Activated T-helper 1 cell treated with anti-CD3 and anti-CD28 coated beads, Interleukin-2, amount 50 U/mL, for 16 hours (primary cell): ENCODE results near the gene HOXD12.

Experiments
- DNase-seq, 2 donors: peaks; one replicate each; pipeline ENCODE4 v3.0.0-alpha.2; 2020; ENCODE audit warnings: low read depth in 1 of 2, low spot score in 1 of 2

Gene HOXD12

DNA sequence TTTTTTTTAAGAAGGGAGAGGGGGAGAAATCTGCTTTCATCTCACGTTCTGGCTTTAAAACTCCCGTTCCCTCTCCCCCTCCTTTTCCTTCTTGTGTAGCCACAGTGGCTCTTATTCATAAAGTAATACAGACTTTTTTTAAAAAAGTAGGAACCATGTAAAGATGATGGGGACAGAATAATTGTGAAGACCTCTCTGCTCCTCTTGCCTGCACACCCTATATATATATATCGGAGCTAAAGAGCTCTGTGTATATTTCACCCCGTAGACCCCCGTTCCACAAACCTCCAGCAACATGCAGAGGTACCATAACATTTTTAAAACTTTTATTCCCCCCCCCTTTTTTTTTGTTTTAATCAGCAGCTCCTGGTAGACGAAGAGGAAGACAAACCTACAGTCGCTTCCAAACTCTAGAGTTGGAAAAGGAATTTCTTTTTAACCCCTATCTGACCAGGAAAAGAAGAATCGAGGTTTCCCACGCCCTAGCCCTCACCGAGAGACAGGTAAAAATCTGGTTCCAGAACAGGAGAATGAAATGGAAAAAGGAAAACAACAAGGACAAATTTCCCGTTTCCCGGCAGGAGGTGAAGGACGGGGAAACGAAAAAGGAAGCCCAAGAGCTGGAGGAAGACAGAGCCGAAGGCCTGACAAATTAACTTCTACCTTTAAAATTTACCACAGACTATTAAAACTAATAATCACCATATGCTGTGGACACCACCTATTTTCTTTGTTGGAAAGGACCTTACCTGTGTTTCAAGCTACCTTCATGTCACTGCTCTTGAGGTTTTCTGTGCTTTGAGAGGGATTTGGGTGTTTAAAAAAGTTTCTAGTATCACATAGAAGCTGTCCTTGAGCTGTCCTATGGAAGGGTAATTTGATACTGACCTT is 31.6 kb downstream of the HOXD12 start:
- DNase-seq, result no peak

DNA sequence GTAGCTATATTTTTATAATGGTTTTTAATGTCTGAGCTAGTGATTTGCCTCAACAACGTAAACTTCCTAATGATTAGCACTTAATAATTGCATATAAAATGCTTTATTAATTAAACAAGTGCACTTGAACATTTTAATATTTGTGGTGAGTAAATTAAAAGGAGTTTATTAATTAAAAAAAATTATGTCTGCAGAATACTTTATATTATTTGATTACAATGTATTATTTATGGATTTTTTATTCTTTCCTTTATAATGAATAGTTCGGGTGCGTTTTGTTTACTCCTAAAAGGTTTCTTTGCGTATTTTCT is 32.2 kb downstream of the HOXD12 start:
- no peak for DNase-seq

DNA sequence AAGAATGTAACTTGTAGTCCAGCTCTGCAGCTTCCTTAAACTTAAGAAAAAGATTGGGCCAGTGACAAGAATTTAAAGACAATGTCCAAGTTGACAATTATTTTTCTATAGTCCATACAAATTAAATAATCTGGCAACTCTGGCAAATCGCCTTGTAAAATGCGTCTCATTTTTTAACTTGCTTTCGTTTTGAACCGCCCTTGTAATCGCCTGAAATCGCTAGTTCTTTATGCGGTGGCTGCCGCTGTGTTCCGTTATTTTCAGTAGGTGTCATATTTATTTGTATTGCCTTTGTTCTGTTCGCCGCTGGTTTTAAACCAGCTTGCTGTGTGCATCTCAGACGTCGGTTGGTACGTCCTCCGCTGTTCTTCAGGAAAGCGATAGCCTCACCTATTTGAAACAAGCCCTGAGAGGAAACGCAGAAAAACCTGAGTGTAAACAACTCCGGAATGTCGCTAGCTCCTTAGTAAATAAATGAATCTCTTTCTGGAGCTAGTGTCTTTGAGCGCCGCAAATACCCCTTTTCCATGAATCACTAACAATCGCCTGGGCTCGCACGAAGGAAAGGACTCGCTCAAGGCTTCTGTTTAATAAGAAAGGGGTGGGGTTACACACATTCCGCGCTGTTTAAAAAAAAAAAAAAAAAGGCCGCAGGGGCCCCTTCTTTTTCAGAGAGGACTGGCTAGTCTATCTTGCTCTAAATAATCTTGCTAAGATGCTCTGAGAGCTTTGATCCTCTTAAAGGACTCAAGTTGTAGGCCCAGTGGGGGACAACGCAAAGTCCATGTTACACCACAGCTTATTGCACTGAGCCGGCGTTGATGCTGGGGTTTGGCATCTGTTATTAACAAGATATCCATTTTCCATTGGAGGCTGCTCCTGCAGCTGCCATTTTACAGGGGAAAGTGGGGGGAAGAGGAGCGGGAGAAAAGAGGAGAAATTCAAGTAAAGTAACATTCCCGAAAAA is 32.9 kb downstream of the HOXD12 start:
- no peak for DNase-seq

DNA sequence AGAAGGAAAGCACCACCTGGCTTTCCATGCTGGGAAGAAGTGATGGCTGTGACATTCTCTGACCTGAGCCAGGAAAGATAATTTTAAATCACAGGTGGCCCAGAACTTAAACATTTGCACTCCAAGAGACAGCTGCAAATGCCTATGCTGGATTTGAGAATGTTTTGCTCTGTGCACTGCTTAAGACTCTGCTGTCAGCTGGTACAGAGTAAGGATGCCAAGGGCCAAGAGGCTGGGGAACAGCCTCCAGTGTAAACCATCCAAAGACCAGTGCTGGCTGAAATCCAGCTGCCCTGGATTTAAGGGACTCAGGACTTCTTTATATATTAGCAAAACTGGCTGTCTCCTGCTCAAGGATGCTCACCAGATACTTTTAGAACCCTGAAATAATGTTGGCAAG is 33.8 kb downstream of the HOXD12 start:
- DNase-seq, result no peak

DNA sequence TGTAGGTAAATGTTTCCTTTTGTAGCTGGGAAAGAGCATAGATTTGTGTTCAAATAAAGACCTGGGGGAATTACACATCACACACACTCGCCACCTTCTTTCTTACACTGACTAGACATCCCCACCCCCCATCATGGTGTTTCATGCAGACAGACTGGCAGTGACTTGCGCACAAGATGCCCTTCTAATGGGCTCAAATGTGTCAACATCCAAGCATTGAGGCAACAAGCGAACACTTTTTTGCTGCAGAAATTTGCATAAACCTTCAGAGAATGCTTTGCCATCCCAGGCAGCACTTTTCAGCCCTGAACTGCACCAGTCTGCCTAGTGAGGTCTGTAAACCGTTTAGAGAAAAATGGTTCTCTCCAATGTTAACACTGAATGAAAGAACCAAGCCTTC is 34.4 kb downstream of the HOXD12 start:
- no peak for DNase-seq

DNA sequence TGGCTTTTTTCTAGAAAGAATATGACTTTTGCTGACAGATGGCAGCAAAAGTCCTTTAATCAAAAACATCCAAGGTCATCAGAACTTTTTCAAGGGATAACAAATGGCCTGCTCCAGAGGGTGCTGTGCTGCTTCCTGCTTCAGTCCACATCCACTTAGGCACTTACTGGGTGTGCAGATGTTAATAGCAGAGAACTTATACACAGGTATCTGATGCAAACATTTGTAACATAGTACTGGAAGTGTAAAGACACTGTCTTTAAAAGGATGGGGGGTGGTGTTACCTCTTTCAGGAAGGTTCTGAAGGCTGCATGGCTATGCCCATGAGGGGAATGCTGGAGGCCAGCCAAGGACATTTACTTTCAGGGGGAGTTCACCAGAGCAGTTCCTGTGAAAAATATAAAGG is 35.4 kb downstream of the HOXD12 start:
- DNase-seq, result no peak

DNA sequence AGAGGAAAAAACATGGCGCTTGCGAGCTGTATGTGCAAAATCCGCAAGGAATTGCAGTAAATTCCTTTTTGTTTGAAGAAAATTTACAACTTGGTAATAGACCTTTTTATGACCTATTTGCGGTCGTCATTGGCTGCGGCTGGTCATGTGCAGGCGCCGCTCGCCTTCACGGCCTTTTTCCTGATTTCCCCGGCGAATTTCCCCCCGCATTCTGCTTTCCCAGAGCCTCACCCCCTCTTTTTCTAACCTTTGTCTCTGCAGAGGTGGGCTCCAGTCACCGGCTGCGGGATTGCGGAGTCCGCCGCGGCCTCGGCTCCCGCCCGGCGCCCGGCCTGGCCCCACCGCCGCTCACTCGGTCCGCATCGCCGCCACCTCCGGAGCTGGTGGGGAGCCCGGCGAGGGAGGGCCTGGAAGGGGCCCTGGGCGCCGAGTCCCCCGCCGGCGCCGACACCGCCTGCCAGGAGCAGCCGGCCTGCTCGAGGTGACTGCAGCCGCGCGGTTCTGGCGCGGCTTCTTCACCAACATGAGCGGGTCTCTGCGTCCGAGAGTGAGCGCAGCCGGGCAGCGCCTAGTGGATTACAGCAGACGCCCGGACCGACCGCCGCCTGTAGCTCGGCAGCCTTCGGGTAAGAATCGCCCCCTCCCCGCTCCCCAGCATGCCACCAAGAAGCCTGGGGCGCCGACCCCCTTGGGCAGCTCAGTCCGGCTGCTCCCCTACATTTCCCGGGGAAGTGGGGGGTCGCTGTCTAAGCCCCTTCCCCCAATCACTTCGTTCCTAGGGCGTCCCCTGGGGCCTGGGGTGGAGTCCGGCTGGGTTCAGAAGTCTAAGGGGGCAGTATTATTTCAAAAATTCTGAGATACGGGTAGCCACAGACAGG is 37.0 kb downstream of the HOXD12 start:
- no peak for DNase-seq

DNA sequence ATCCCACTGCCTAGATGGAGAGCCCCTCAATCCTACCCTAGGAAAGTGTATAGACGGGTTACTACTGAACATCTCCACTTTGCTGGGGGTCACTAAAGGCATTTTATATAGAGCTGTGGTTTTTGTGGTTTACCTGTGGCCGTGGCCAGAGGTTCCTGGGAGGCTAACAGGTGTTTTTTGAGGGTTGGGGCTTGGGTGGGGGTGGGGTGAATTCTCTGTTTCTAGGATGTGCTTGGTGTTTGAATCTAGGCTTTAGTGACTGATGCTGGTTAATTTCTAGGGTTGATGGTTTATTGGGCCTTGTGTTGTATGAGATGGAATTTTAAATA is 37.6 kb downstream of the HOXD12 start:
- DNase-seq, result no peak

DNA sequence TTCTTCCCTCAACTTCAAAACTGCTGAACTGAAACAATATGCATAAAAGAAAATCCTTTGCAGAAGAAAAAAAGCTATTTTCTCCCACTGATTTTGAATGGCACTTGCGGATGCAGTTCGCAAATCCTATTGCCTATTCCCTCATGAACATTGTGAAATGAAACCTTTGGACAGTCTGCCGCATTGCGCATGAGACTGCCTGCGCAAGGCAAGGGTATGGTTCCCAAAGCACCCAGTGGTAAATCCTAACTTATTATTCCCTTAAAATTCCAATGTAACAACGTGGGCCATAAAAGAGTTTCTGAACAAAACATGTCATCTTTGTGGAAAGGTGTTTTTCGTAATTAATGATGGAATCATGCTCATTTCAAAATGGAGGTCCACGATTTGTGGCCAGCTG is 38.3 kb downstream of the HOXD12 start:
- no peak for DNase-seq

DNA sequence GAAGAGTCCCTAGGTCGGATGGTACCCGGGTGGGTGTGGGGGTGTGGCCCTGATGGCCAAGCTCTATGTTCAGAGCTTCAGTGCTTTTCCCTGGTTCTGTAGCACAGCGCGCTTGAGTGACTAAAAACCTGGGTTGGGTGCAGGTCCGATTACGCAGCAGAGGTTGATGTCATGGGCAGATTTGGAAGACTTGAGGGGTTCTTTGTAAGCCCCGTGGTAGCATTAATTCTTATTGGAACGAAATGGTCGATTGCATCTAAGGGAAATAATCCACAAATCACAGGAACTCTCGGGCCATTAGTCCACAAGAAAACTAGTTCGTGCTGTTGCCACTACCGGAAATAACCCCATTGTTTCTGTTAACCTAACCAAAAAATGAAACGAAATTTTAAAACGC is 38.9 kb downstream of the HOXD12 start:
- DNase-seq, result no peak

DNA sequence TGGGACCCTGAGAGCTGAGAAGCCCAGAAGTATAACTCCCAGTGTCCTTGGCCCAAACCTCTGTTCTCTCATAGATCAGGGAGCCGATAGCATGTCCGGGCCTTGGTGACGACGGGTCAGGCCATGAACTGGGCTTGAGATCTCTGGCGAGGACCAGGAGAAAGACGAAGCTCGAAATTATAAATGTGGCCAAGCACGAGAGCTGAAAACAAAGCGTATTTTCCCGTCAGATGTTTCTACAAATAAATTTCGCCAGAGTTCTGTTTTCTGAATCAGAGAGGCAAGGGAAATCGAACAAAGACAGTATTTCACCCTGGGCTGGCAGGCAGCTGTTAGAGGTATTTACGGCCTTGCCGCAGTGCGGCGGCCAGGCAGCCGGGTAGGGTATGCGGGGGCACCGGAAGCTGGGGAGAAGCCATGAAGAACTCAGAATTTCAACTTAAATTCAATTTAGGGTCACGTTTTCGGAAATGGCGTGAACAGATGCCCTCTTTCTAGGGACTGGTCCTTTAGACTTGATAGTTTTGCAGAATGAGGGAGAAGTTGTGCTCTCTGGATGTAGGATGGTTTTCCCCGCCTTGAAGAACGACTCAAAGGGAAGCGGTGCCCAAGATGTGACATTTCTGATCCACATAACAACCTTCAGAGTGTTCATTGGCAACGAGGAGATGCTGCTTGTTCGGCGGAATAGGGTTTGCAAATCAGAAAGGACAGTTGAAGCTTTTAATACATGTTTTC is 39.5 kb downstream of the HOXD12 start:
- DNase-seq, result no peak

DNA sequence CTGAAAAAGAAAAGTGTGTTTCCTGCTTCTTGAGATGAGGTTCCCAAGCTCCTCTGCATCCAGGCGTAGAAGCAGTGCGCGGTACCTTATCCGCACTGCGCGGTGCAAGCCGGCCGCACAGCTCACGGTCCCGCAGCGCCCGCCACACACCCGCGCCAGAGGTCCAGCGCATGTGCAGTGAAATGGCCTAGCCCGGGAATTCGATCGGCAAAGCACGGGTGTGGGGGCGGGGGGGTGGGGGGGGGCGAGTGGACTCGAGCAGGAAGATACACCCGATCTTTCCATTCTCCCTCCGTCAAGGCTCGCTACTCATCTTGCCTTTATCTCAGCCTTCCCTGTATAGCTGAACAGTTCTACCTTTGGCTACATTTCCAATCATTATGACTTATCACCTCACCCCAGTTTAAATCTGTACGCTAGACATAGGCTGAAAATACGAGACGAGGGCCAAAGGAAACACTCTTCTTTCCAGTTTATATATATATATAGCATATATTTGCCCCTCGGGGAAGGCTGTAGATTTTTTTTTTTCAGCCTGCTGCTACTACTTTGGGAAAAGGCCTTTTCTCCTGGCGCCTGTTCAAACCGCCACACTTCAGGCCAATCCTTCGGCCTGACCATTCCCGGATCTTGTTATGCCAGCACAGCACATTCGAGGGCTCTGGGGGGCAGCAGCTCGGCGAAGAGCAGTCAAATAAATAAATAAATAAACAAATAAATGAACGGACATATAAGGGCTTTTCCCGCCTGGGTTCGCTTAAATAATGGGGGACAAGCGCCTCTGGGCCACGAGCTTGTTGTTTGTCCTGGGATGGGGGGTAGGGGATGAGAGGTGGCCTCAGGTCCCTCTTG is 40.3 kb downstream of the HOXD12 start:
- DNase-seq, result no peak

DNA sequence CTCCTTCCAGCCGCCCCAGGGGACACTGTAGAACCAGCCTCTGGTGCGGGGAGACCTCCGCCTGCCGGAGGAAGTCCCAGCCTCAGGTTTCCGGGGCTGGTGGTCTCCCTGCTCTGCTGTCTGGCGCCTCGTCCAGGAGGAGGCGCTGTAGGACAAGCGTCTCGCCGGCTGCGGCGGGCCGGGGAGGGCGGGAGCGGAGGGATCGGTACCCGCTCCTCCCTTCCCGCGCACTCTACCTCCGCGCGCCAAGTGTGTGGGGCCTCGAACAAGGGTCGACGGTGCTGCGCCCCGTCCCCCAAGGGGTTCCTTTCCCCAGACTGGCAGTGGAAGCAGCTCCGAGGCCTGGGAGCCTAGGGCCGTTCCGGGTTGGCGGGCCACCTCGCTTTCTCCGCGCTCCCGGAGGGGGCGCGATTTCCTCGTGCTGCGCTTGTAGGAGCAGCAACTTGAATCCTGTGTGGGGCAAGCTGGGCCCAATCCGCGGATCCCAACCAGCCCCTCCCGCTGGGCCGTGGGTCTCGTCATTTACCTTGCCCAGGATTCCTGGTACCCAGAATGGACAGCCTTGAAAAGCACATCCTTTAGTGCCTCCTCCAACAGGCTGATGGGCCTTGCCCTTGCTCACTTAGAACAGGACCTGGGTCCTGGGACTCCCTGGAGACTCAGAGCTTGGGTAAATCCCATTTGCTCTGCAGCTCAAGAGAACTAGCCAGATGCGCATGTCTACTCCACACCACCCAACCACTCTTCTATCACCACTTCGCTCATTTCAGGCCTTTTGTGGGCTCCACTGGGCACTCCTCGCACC is 41.1 kb downstream of the HOXD12 start:
- no peak for DNase-seq

DNA sequence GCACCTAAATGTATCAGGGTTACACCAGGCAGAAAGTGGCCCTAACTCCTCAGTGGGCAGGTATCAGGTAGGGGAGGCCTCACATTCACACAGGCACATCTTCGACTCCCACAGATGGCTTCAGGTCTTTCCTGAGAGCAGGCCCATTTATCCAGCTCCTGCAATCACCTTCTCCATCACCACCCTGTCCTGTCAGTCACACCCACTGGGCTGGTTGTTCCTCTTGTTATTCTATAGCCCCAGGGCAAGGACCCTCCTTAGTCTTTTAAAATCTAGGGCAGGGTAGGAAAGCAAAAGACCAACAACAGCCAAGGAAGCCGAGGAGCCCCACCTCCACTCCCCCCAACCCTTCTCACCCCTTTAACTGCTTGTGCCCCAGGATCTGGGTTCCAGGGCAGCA is 42.7 kb downstream of the HOXD12 start:
- no peak for DNase-seq

DNA sequence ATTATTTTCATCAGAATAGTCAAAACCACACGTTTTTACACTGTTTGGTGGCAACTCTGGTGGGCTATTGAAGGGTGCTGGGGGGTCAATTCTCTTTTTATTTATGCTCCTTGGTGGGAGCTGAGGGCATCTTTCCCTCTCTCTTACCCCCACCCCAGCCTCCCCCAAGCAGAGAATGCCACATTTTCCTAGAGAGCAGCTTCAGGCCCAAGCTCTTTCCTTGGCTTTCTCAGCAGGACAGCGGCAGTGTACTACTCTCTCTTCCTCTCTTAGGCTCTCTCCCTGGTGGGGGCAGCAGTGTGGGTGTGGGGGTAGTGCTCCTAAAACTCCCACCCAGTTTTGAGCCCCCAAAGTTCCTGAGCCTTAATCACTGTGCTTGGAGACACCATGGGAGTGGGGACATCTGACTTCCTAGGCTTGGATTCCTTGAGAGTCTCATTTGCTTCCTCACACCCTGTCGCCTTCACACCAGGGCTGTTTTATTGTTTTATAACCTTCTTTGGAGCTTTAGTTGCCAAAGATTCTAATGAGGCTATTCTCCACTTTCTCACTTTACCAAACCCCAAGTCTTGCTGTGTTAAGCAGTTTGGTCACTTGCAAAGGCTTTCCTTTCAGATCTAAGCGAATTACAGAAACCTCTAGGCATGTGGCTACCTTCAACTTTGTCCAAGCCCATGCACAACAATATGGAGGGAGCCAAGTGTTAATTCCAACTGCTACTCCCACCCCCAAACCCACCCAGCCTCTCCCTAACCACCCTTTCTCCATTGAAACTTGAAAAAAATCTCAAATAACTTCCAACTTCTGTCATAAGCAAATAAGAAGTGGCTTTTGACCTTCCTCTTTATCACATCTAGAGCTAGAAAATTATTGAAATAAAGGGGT is 45.7 kb downstream of the HOXD12 start:
- DNase-seq, result no peak

DNA sequence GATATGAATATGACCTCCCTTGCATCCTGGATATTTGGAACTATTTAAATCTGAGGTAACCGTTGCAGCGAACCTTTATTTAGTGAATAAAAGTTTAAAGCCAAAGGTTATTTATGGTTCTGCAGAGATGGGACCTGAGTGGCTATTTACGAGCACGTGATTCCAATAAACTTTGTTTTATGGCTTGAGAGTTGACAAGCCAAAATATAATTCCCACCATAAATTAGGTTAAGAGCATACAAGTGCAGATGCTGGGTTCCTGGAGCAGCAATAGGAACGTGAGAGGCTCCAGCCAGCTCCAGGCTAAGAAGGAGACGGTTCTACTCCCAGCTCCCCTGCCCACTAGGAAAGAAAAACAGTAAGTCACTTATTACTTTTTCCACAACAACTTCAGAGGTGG is 46.5 kb downstream of the HOXD12 start:
- no peak for DNase-seq

DNA sequence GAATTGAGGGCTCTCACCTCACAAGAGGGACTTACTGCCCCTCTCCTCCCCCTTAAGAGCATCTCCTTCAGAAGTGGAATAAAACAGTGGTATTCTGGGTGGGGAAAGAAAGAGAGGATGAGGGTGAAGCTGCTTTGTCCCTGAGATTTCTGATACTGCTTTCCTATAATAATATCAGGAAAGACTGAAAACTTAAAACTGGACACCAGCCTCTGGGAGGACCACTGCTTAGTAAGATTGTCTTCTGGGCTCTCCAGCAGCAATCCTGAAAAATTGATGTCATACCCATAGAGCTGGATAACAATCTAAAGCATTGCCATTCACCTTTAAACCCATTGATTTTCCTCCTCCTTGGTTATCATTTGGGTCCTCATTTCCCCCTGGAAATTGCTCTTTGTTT is 47.0 kb downstream of the HOXD12 start:
- DNase-seq, result no peak

DNA sequence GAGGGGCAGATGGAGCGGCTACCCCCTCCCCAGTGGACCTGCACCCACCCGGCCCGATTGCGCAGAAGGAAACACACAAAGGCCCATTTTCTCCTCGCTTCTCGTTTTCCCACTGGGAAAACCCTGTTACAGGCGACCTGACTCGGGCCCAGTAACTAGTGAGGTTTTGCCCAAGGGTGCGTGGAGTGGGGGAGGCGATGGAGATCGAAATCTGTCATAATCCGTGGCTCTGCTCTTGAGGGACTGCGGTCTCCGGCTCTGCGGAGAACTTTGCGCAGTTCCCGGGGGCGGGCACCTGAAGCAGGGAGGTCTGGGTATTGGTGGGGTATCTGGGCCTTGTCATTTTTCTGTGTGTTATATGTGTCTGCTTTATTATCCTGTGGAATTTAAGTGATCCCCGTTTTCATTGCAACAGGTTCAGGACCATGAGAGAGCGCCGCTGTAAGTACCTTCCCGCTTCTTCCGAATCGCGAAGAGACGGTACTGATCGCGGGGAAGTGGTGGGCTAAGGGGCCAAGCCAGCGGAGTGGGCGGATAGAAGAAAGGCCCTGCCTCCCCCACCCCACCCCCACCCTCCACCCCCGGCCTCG is 47.7 kb downstream of the HOXD12 start:
- DNase-seq, result no peak
